GM18502 (cell line): ENCODE data around the gene AKIRIN1.
"Not testable (repeated sequence)": the region's sequence is repeated elsewhere in the genome, so short reads cannot be mapped to it uniquely, and the experiment has no call there.

Experiments used
- ATAC-seq: cut with Tn5 transposase; IDR thresholded peaks from one replicate; pipeline ENCODE4 v1.9.1; 2021; ENCODE audit warnings: mild to moderate bottlenecking; ENCODE audit not compliant: unreplicated experiment, poor library complexity

AKIRIN1 gene

DNA sequence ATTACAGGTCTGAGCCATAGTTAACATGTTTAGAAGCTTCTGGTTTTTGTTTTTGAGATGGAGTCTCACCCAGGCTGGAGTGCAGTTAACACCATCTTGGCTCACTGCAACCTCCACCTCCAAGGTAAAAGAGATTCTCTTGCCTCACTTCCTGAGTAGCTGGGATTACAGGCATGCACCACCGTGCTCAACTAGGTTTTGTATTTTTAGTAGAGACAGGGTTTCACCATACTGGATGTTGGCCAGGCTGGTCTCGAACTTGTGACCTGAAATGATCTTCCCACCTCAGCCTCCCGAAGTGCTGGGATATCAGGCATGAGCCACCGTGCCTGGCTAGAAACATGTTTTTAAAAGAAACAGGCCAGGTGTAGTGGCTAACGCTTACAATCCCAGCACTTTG is 45.6 kb downstream of the AKIRIN1 start:
- no peak for ATAC-seq

DNA sequence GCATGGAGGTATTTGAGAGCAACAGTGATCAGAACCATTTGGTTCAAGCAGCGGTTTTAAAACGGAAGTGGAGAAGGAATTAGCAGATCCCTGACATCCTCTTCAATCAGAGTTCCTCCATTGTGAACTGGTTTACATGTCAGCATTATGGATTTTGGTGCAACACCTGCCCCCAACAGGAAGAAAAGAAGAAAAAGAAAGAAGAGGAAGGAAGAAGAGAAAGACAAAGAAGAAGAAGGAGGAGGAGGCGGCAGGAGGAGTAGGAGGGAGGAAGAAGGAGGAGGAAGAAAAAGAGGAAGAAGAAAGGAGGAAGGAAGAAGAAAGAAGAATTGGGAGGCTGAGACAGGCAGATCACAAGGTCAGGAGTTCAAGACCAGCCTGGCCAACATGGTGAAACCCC is 52.4 kb downstream of the AKIRIN1 start:
- ATAC-seq, result no peak

GRCh38 chr1:39044762-39045161 is 53.7 kb downstream of the AKIRIN1 start:
- no peak for ATAC-seq

- no peak for ATAC-seq
Observed at GRCh38 chr1:39045231-39045630, 54.2 kb downstream of the AKIRIN1 start.

- ATAC-seq, result no peak
Observed at GRCh38 chr1:39046613-39047210, 55.6 kb downstream of the AKIRIN1 start.

- ATAC-seq, result no peak
Observed at GRCh38 chr1:39047374-39048229, 56.5 kb downstream of the AKIRIN1 start.

DNA sequence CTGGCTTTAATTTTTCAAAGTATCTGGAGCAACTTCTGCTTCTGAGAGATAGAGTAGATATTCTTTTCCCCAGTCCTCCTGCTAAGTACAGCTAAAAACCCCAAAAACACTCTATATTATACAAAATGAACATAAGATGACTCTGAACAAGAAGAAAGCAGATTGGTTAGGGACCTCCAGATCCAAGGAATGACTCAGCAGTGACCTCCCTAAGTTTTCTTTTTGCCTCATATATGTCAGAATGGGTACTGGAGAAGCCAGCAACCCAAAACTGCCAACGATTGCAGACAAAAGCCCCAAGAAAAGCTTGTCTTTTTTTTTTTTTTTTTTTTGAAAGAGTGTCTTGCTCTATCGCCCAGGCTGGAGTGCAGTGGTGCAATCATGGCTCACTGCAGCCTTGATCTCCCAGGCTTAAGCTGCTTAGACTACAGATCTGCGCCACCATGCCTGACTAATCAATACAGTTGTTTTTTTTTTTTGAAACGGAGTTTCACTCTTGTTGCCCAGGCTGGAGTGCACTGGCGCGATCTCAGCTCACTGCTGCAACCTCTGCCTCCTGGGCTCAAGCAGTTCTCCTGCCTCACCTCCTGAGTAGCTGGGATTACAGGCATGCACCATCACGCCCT is 57.8 kb downstream of the AKIRIN1 start:
- no peak for ATAC-seq

DNA sequence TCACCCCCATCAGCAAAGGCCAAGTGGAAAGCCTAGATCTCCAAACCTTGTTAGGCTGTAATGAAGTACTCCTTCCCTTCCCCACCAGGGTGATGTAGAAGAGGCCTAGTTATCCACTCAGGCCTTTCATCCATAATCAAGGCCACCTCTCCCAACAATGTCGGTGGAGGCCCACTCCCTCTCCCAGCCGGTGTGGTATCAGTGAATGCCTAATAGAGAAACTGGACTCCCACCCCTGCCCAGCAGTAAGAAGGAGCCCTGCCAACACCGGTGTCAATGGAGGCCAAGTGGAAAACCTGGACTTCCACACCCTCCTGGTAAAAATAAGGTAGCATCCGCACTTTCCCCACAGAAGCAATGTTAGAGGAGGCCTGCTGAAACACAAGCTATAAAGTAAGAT is 58.9 kb downstream of the AKIRIN1 start:
- no peak for ATAC-seq

DNA sequence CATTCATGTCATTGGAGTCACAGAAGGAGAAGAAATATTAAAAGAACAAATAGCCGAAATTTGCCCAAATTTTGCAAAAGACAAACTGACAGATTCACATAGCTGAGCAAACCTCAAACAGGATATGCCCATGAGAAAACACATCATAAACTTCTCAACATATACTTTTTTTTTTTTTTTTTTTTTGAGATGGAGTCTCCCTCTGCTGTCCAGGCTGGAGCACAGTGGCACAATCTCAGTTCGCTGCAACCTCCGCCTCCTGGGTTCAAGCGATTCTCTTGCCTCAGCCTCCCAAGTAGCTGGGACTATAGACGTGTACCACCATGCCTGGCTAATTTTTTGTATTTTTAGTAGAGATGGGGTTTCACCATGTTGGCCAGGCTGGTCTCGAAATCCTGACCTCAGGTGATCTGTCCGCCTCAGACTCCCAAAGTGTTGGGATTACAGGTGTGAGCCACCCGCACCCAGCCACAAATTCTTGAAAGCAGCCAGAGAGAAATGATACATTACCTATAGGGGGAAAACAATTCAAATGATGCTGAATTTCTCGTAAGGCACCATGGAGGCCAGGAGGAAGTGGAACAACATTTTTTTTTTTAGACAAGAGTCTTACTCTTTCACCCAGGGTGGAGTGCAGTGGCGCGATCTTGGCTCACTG is 60.2 kb downstream of the AKIRIN1 start:
- ATAC-seq, result not testable (repeated sequence)

DNA sequence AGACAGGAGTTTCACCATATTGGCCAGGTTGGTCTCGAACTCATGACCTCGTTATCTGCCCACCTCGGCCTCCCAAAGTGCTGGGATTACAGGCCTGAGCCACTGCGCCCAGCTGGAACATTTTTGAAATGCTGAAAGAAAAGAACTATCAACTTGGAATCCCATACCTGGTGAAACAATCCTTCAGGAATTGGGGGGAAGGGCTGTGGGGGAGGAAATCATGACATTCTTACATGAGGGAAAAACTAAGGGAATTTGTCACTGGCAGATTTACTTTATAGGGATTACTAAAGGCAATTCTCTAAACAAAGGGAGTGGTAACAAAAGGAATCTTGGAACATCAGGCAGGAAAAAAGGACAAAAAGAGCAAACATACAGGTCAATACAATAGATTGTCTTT is 60.9 kb downstream of the AKIRIN1 start:
- ATAC-seq, result no peak

- ATAC-seq, result not testable (repeated sequence)
Observed at GRCh38 chr1:39055213-39055710, 64.2 kb downstream of the AKIRIN1 start.
